ENCODE data around the gene TMIE. TPM values are rescaled to one million over a fixed set of nuclear protein-coding genes. Genes with fewer than 3 reads are reported as not detected.

TMIE gene
- total and polyA plus RNA-seq, 9 of the 15 experiments (the other 6 are each of a cell fraction or from before 2014, with no cell fraction given) = not detected

- 3% methylated on average over 6 of the region's 6 CpGs for WGBS (ENCODE audit: insufficient coverage, low coverage, missing lambda C conversion rate)
- Histone ChIP-seq H3K4me1 (replicated peaks in 1 of 2; ENCODE audit: control insufficient read depth in 2 of 2, insufficient read depth in 2 of 2, low read length in 2 of 2) (no peaks in the 10 kb centered on the region), H3K27me3 (ENCODE audit: control insufficient read depth in 2 of 2, insufficient read depth in 2 of 2, low read length in 2 of 2) (peaks cover 18 to 94% of the 10 kb centered on the region in 2 experiments), H3K27ac (ENCODE audit: extremely low read depth, low read depth, low read length) (no peak overlapping the region), H2AFZ (ENCODE audit: low read depth, low read length) (no peak overlapping the region), H3K9me1 (ENCODE audit: control insufficient read depth, insufficient read depth, low read length) (no peaks in the 10 kb centered on the region), H3K4me2 (ENCODE audit: insufficient read depth, low read length) (no peak overlapping the region), H3K79me2 (ENCODE audit: control insufficient read depth, insufficient read depth, low read length) (no peaks in the 10 kb centered on the region), H3K36me3 (ENCODE audit: control insufficient read depth, insufficient read depth, low read length) (no peaks in the 10 kb centered on the region), H3K9ac (ENCODE audit: insufficient read depth in 1 of 2, low read depth in 2 of 2, low read length in 2 of 2) (no peak overlapping the region), H4K20me1 (replicated peaks; ENCODE audit: control insufficient read depth, insufficient read depth, low read length) (peaks cover 13% of the 10 kb centered on the region; the same call in 1 of the 2 replicates), H3K4me3 (no peak overlapping the region), H3K9me3 (replicated peaks; ENCODE audit: control insufficient read depth, insufficient read depth, low read depth, low read length) (no peaks in the 10 kb centered on the region)
- intact Hi-C loops (cut with micrococcal nuclease) (no loop called here), in situ Hi-C loops (cut with MboI) (no loop called here)
- DNase-seq (ENCODE audit: extremely low read depth in 1 of 4, low spot score in 3 of 4) (peak in 1 of 4 experiments; percentile 7), ATAC-seq (no peak), FAIRE-seq (no peak)
- no TSS peak for BruUV-seq (replicated peaks)
- ChIA-PET CTCF (ENCODE audit: low intra/inter-chr PET ratio) (no interaction called here), POLR2A (interaction anchor here (0.6 to 1.7 kb wide), 3 partner anchors 9 to 23 kb away, joined by 3 to 4 read pairs (median 3); no protein-coding TSS in a partner anchor)
- TF ChIP-seq PHB (CRISPR knock-in tag; IDR thresholded peaks at IDR 0.05) (no peak), PKNOX1 (IDR thresholded peaks at IDR 0.05) (0 out of 2 replicates have a peak, but pooled peaks have one; percentile 1)
These were observed 36.8 kb upstream of the TMIE start for GRCh38 chr3:46664188-46664970.

All from K562 (cell line).